GM12875 (cell line): ENCODE results near the gene ADGRB3.

Experiments used
- H3K4me3 ChIP-seq: one replicate; pipeline ENCODE4 v1.5.1; 2011; ENCODE audit warnings: low read depth, low read length, control low read depth
- CTCF ChIP-seq: IDR thresholded peaks from 2 replicates; pipeline ENCODE4 v1.5.1; 2011; ENCODE audit warnings: low read depth, mild to moderate bottlenecking, control low read depth, inconsistent platforms, low read length, moderate library complexity, borderline replicate concordance; ENCODE audit not compliant: insufficient read depth

ADGRB3 gene

GRCh38 chr6:68633281-68633971 is 1.7 kb upstream of the ADGRB3 start:
- no peak for TF ChIP-seq CTCF
- no peak overlapping the region for H3K4me3 ChIP-seq

GRCh38 chr6:68633972-68634725 is 933 bp upstream of the ADGRB3 start:
- H3K4me3 ChIP-seq, result peak overlapping the region; percentile 31
- TF ChIP-seq CTCF, result no peak

GRCh38 chr6:68635412-68635705 is 277 bp downstream of the ADGRB3 start:
- no peak for TF ChIP-seq CTCF
- H3K4me3 ChIP-seq, result peak overlapping the region; percentile 43

- no peak overlapping the region for H3K4me3 ChIP-seq
- TF ChIP-seq CTCF, result no peak
Observed at GRCh38 chr6:68635706-68636513, 828 bp downstream of the ADGRB3 start.

- TF ChIP-seq CTCF, result no peak
- H3K4me3 ChIP-seq, result no peak overlapping the region
Observed at GRCh38 chr6:68636666-68637065, 1.6 kb downstream of the ADGRB3 start.

- no peak for TF ChIP-seq CTCF
- no peak overlapping the region for H3K4me3 ChIP-seq
Observed at GRCh38 chr6:68637071-68637470, 2.0 kb downstream of the ADGRB3 start.
